NB4 (cell line): Measurements from ENCODE around the gene TXLNG.

ENCODE experiments used
- DNase-seq: peaks from one replicate; pipeline ENCODE4 v3.0.0; 2010; ENCODE audit warnings: low read depth
- H3K4me3 ChIP-seq: one replicate; pipeline ENCODE4 v1.5.1; 2011; ENCODE audit warnings: mild to moderate bottlenecking, low read depth, low read length, moderate library complexity
- MYC ChIP-seq: IDR thresholded peaks from 2 replicates; pipeline ENCODE4 v1.6.1; 2011; ENCODE audit warnings: low read depth, low read length
- POLR2A ChIP-seq: IDR thresholded peaks from 2 replicates; pipeline ENCODE4 v1.6.1; 2011; ENCODE audit warnings: mild to moderate bottlenecking; ENCODE audit not compliant: insufficient read length; ENCODE audit errors: extremely low read depth
- TF ChIP-seq, protein P1 (sequence below): IDR thresholded peaks from one replicate; pipeline ENCODE4 v1.5.1; 2012; ENCODE audit warnings: low read depth, low read length
- TF ChIP-seq, protein P2 (sequence below): IDR thresholded peaks from 2 replicates; pipeline ENCODE4 v1.6.1; 2011; ENCODE audit warnings: low read depth, low read length

Gene TXLNG

DNA sequence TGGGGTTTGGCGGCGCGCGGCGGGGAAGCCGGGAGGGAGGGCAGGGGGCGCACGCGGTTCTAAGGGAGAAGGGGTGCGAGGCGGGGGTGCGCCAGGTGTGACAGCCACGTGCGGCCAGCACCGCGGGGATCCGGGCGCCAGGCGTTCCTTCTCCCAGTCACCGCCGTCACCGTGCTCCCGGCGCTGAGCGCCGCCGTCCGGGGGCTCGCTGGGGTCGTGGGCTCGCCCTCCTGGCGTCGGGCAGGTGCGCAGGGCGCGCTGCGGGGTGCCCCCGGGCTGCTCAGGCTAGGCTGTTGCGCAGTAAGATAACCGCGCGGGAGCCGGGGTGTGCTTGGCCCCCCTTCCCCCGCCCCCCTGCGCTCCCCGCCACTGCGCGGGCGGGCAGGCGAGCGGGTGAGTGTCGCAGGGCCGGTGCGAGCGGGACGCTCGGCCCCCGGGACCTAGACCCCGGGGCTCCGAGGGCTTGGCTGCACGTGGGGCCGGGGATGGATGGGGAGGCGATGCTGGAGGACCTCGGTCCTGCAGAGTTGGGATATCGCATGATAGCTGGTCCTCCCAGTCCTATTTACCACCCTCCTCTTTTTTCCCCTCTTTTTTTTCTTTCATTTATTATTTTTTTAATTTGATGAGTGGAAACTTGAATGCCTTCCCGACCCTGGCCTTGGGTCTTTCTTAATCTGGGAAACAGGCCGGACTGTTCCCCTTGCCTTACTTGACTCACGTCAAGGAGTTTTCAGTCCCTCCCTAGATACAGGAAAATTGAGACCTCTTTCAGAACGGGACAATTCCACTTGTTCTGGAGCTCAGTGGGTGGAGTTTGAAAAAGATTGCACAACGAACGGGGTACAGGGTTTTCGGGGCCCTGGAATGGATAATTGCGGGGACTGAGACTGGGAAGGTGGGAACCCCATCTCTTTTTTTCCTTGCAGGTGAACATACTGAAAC lies 797 bp downstream of the TXLNG start:
- TF ChIP-seq MYC (no peak), POLR2A (no peak)
- TF ChIP-seq, protein P1, sequence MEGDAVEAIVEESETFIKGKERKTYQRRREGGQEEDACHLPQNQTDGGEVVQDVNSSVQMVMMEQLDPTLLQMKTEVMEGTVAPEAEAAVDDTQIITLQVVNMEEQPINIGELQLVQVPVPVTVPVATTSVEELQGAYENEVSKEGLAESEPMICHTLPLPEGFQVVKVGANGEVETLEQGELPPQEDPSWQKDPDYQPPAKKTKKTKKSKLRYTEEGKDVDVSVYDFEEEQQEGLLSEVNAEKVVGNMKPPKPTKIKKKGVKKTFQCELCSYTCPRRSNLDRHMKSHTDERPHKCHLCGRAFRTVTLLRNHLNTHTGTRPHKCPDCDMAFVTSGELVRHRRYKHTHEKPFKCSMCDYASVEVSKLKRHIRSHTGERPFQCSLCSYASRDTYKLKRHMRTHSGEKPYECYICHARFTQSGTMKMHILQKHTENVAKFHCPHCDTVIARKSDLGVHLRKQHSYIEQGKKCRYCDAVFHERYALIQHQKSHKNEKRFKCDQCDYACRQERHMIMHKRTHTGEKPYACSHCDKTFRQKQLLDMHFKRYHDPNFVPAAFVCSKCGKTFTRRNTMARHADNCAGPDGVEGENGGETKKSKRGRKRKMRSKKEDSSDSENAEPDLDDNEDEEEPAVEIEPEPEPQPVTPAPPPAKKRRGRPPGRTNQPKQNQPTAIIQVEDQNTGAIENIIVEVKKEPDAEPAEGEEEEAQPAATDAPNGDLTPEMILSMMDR, result no peak
- TF ChIP-seq, protein P2, sequence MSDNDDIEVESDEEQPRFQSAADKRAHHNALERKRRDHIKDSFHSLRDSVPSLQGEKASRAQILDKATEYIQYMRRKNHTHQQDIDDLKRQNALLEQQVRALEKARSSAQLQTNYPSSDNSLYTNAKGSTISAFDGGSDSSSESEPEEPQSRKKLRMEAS, result peak; percentile 69
- DNase-seq, result peak; percentile 54
- H3K4me3 ChIP-seq, result peak overlapping the region; percentile 71

DNA sequence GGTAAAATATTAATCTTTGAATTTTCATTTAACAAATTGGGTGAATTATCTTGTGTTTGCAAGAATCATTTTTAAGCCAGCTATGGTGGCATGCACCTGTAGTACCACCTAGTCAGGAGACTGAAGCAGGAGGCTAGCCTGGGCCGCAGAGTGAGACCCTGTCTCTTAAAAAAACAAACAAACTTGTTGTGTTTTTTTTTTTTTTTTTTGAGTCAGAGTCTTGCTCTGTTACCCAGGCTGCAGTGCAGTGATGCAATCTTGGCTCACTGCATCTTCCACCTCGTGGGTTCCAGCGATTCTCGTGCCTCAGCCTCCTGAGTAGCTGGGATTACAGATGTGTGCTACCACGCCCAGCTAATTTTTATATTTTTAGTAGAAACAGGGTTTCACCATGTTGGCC lies 2.2 kb downstream of the TXLNG start:
- peak; percentile 31 for DNase-seq
- no peak overlapping the region for H3K4me3 ChIP-seq
- TF ChIP-seq, protein P1, result no peak

DNA sequence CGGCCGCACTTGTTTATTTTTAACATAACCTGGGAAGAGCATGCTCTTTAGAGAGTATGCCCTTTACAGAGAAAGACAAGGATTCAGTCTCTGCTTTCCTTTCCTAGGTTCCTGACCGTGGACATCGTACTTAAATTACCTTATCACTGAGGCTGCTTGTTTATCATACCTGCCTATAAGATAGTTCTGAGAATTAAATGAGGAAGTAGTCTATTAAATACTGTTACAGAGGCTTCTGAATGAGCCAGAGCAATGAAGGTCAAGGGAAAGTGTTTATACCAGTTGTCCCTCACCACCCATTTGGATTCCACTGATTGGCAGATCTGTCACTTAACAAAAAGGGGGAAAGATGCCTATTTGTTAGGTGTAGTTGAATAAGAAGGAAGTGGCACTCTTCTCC lies 10.0 kb downstream of the TXLNG start:
- no peak for DNase-seq
- TF ChIP-seq, protein P2, result no peak
- TF ChIP-seq MYC, result no peak
- TF ChIP-seq, protein P1, result no peak
- no peak for TF ChIP-seq POLR2A
- H3K4me3 ChIP-seq, result no peak overlapping the region

DNA sequence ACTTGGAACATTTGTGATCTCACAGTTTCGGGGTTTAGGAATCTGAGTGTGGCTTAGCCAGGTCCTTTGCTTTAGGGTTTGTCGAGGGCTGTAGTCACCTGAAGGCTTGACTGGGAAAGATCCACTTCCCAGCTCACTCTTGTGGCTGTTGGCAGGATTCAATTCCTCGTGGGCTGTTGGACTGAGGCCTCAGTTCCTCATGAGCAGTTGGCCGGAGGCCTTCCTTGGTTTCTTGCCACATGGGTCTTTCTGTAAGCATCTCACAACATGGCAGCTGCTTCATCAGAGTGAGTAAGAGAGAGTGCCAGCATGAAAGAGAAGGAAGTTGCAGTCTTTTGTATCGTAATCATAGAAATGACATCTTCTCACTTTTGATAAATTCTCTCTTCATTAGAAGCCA lies 11.1 kb downstream of the TXLNG start:
- no peak for TF ChIP-seq POLR2A
- TF ChIP-seq, protein P2, result no peak
- no peak for TF ChIP-seq MYC
- TF ChIP-seq, protein P1, result no peak
- H3K4me3 ChIP-seq, result no peak overlapping the region
- DNase-seq, result no peak

DNA sequence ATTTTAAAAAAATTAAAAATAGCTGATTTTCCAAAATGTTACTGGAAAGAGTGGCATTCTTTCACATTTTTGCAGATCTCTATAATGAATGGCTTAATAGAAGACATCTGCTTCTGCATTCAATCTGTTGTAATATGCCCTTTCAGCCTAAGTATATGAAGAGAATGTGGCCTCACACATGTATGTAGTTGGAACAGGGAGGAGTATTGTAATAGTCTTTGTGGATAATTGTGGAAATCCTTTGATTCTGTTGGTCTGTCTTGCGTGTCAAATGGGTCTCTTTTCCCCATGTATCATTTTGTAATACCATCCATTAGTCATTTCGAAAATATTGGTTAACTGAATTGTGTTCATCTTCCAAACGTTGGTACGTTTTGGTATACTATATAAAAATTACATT lies 11.6 kb downstream of the TXLNG start:
- DNase-seq, result no peak
- H3K4me3 ChIP-seq, result no peak overlapping the region
- TF ChIP-seq, protein P2, result no peak
- TF ChIP-seq, protein P1, result no peak
- no peak for TF ChIP-seq POLR2A
- no peak for TF ChIP-seq MYC

DNA sequence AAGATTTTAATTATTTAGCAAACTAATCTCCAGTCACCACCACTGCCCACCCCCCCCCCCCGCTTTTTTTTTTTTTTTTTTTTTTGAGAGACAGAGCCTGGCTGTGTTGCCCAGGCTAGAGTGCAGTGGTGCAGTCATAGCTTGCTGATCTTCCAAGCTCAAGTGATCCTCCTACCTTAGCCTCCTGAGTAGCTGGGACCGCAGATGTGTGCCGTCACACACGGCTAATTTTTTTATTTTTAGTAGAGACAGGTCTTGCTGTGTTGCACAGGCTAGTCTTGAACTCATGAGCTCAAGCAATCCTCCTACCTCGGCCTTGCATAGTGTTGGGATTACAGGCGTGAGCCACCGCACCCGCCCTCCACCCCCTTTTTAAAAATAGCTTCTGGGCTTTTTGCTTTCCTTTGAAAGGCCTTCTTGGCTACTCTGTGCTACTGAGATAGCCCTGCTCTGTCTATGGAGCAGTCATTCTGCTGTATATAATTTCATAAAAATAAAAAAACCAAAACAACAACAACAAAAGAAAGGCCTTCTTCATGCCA lies 18.7 kb downstream of the TXLNG start:
- no peak for TF ChIP-seq POLR2A
- TF ChIP-seq, protein P2, result no peak
- TF ChIP-seq, protein P1, result no peak
- no peak for TF ChIP-seq MYC
- no peak for DNase-seq

More for the DNA sequence above, 18.7 kb downstream of the TXLNG start:
- H3K4me3 ChIP-seq, result no peak overlapping the region
